CD4-positive, alpha-beta T cell treated with Interferon alpha-2 for 1 hour (primary cell): ENCODE measurements around the gene MYO5B.
"Not testable (repeated sequence)": the region's sequence is repeated elsewhere in the genome, so short reads cannot be mapped to it uniquely, and the experiment has no call there.

Experiments
- DNase-seq, 2 donors: peaks; one replicate each; pipeline ENCODE4 v3.0.0-alpha.2; 2020 to 2022

MYO5B gene

GRCh38 chr18:49846718-49847470 is 348.1 kb downstream of the MYO5B start:
- no peak for DNase-seq

DNA sequence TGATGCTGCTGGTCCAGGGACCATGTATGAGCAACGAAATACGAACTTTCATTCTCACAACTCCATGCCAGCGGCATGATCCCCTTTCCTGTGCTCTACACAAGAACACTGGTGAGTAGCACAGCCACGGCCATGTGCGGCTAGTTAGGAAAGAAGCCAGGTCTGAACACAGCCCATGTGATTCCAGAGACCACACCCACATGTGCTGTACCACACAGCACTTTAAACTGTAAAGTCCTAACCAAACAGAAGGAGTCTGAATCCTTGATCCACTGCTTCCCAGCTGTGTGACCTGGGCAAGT is 348.6 kb downstream of the MYO5B start:
- no peak for DNase-seq

DNA sequence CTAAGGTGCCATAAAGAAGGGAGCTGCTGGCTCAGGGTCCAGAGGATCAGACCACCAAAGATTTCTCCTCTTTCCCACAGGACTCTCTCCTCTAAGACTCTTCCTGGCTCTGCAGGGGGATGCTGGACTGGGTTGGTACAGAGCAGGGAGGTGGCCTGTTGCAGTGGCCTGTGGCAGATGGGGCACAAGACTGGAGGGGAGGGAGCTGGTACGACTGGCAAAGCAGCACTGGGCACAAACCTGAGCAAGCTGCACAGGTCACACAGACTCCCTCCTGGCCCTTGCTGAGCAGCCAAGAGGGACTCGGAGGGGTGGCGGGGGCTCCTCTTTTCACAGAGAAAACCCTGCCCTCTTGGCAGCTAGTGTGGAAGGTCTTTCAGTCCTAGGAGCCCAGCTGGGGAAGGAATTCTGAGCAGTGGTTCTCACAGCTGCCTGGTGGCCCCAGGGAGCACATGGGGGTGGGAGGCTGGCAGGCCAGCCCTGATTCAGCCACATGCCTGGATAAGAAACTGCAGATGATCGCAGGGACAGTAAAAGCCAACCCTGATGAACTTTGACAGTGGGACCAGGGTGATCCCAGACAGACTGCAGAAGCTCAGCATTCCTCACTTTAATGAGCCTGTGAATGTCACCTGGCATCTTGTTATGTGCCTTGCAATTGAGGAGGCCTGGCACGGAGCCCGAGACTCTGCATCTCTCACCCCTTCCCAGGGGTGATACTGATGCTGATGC is 349.2 kb downstream of the MYO5B start:
- DNase-seq, result no peak

GRCh38 chr18:49844903-49845302 is 350.0 kb downstream of the MYO5B start:
- no peak for DNase-seq

DNA sequence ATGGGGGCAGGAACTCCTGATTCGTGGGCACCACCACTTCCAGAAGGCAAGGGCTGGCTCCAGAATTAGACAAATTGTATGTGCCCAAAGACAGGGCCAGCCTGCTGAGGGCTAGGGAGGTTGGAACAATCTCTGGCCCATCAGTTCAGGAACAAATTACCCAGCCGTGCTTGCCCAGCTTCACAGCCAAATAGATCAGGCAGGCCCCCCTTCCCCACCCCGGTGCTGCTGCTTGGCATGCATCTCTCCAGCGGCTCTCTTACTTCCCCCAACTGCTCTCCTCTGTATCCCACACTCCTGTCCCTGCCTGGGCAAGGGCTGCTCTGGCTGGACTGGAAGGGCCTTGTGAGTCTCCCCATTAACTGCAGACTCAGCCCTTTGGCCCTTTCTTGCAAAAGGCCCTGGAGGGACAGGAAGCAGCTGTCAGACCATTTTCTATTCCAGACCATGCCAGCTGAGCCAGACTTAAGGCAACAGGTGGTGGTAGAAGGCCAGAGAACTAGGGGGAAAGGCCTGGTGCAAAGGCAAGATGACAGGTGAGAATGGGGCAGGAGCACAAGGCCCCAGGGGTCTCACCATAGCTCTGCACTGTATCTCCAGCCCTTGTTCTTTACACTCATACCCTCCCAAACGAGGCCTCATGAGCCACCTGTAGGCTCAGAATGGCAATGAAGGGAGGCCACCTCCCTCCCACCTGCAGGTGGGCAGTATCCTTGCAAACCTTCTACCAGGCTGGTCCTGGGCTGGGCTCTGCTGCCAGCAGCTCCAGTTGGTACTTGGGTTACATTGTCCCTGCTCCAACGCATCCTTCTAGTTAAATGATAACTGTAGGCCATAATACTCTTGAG is 350.9 kb downstream of the MYO5B start:
- no peak for DNase-seq

DNA sequence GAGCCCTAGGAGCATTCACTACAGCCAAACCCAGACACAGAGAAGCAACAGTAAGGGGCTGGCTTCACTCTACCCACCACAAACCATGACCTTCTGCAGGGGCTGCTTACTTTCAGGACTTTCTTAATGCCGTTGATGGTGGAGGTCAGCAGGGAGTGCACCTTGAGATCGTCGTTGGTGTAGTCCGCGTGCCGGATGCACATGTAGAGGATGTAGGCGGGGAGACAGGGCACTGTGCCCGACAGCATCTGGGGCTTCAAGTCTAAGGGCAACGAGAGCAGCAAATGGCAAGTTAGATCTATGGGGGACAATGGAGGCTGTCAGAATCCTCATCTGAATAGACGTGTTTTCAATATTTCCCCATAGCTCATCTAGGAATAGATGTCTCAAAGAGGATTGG is 351.8 kb downstream of the MYO5B start:
- DNase-seq, result no peak

DNA sequence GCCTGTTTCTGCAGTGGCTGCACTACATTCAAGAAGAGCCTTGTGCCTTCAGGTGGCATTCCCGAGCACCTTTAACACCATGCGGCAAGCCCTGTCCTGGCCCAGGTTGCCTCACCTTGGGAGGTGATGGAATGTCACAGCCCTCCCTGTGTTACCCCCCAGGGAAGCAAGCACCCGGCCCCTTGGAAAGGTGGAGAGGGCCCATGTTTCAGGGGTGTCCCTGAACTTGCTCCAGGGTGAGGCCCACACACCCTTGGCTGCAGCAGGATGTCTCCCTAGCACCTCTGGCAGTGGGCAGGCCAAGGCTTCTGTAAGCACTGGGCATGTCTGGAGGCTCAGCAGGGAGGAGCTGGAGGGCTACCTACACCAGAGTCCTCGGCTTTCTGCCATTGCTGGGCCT is 352.3 kb downstream of the MYO5B start:
- no peak for DNase-seq

DNA sequence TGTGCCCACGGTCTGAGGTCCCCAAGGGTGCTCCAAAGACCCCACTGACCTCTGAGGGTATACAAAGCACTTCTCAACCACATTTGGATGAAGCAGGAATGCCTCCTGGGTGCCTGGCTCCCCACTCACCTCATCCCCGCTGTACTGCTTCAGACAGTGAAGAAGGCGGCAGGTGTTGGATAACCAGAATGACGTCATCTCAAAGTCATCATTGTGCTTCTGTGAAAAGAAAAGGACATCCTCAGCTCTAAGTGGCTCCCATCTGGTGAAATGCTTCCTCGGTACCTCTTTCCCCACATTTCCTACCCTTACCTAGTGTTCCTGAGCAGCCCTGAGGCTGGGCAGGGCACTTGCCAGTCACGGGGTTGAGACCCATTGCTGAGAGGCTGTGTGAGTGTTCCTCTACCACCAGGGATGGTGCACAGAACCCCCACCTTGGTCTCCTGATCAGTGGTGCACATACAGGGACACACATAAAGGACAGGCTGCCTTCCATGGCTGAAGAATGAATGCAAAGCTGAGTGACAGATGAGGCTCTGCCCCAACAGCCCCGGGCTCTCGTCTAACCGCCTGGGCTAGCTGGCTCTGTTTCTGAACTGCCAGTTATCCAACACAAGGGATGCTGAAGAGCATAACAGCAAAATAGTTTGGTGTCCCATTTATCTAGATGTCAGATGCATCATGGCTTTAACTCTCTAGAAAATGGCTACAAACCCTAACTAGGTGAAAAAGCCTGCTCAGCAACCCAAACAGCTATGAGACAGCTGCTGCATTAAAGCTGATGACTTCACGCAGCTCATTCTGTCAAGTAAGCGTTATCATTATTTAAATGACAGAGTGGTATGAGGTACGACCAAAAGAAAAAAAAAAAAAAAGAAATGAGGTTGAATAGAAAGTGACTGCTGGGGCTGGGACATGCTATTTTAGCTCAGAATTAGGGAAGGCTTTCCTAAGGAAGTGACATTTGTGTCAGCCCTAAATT is 353.4 kb downstream of the MYO5B start:
- DNase-seq, result no peak

DNA sequence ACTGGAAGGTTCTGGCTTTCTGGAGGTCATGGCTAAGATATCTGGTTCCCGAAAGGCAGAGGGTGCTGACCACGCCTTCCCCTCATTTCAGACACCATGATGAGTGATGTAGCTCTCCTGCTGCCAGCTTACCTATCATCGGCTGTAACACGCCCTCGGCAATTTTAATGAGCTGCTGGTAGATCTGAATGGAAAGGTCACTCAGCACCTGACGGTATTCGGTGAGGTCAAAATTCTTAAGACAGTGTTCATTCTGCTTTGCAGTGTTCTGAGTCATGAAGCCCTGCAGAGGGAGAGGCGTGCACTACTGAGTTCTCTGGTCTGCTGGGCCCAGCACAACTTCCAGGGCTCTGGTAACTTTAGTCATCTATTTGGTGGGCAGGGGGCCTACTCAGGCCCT is 355.9 kb downstream of the MYO5B start:
- no peak for DNase-seq

- DNase-seq, result no peak
Observed at GRCh38 chr18:49838381-49838780, 356.6 kb downstream of the MYO5B start.

DNA sequence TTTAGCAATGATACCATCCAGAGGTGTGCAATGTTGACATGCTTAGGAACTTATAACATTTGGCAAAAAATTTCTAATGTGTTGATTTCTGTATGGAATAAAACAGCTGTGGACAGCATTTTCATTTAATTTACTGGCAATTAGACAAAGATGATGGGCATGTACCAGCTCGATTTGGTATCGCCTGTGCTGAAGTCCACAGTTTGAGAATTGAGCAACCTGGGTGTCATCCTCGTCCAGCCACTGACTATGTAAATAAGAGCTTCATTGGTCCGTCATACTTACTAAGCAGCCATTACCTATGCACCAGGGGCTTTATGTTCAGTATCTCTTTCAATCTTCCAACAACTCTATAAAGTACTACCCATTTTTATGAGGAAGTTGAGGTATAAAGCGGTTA is 357.1 kb downstream of the MYO5B start:
- no peak for DNase-seq

DNA sequence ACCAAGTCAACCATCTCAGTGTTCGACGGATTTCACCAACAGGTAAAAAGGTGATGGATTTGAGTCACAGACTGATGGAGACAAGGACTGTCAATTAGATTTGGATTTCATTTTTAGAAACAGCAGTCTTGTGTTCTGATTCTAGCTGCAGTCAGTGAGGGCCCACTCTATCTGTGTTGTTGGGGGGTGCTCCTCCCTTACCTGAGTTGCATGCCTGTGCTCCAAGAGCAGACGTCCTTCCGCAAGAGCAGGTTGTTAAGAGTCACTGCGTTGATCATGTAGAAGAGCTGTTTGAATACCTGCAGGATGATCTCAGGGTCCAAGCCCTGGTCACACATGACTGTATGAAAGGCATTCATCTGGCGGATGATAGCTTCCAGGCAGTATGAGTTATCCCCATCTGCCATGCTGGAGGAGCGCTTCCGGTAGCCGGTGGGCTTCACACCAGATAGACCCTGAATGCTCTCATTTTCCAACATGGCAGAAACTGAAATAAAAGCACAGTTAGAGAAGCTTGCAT is 357.6 kb downstream of the MYO5B start:
- DNase-seq, result not testable (repeated sequence)

- DNase-seq, result no peak
Observed at GRCh38 chr18:49835405-49835804, 359.5 kb downstream of the MYO5B start.

DNA sequence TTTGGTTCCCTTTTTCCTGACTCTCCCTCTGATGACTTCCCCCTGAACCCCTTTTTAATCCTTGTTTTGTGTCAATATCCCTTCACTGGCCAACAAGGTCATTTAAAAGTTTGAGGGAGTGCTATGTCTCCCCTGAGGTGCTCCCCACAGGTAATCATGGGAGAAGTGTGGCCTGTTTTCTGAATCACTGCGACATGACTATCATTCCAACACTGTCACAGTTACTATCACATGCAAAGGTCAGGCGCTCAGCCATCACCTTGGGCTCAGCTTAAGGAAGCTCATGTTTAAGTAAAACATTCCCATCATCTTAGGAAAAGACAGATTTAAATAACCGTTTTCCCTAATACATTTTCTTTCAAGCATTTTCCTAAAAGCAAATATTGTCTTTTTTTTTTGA is 360.7 kb downstream of the MYO5B start:
- no peak for DNase-seq

GRCh38 chr18:49833814-49834213 is 361.1 kb downstream of the MYO5B start:
- DNase-seq, result no peak

DNA sequence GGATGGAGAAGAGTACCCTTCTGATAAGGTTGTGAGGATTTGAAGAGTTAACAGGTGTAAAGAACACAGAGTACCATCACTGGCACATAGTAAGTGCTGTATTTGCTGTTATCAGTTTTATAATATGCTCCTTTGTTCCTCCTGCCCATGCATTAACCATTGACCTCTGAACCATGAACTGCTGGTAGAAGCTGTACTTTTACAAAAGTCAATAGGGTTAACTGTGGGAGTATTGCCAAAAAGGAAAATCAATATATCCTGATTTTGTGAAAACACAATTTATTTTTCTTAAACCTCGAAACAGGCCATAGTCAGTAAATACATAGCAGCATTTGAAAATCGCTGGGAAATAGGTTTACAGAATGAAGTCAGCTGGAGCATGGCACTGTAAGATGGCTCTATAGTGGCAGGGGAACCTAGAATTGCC is 362.7 kb downstream of the MYO5B start:
- no peak for DNase-seq

DNA sequence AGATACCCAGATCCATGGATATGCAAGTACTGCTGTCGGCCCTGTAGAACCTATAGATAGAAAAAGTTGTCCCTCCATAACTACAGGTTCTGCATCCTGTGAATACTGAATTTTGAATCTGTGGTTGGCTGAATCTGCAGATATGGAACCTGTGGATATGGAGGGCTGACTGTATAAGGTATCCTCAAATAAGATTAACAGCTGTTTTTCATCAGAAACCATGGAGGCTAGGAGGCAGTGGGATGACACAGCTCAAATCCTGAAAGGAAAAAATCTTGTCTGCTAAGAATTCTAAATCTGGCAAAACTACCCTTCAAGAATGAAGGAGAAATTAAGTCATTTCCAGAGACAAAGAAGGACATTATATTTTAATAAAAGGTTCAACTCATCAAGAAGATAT is 367.0 kb downstream of the MYO5B start:
- DNase-seq, result no peak

- DNase-seq, result peak; percentile 51 to 77
Observed at GRCh38 chr18:49819823-49820671, 374.9 kb downstream of the MYO5B start.

- DNase-seq, result no peak
Observed at GRCh38 chr18:49819071-49819662, 375.8 kb downstream of the MYO5B start.

DNA sequence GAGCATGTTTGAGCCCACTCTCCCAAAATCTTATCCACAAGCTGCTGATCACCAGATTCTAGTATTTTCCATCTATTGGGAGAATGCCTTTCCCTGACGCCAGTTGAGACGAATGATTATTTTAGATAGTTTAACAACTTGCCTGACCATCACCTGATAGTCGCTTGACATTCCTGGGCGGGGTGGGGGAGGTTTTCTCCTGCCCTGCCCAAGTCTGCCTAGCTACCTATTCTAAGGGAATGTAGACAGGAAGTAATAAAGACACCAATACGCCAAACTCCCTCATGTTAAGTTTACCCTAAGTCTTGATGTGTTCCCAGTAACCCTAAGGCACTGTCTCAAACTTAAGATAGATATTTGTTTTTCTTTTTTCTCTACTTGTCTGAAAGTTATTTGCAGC is 377.0 kb downstream of the MYO5B start:
- DNase-seq, result no peak

DNA sequence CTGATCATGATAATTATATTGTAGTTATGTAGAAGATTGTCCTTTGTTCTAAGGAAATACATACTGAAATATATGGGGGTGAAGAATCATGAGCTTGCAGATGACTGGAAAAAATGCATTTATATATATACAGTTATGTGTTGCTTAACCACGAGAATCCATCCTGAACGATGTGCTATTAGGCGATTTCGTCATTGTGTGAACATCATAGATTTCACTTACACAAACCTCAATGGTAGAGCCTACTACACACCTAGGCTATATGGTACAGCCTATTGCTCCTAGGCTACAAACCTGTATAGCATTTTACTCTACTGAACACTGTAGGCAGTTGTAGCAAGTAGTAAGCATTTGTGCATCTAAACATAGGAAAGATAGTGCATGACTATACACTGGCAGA is 379.0 kb downstream of the MYO5B start:
- no peak for DNase-seq
